Astrocyte of the spinal cord (primary cell): ENCODE measurements around the gene CLCNKA.
"Not testable (repeated sequence)": the region's sequence is repeated elsewhere in the genome, so short reads cannot be mapped to it uniquely, and the experiment has no call there.

Experiments used
- DNase-seq: peaks from one replicate; pipeline ENCODE4 v3.0.0; 2011; ENCODE audit warnings: low read depth, low spot score
- H3K4me3 ChIP-seq: 2 replicates; pipeline ENCODE4 v1.5.1; 2011; ENCODE audit warnings: low read depth, mild to moderate bottlenecking, low read length, moderate library complexity
- CTCF ChIP-seq: IDR thresholded peaks from 2 replicates; pipeline ENCODE4 v1.5.1; 2012; ENCODE audit warnings: low read depth, mild to moderate bottlenecking, low read length, inconsistent platforms
- in situ Hi-C: cut with HindIII; loops from 2 replicates; pipeline ENCODE4 v1.10.0; 2017; ENCODE audit warnings: low sequenced_read_pairs

Gene CLCNKA

GRCh38 chr1:16022393-16022792, 557 bp downstream of the CLCNKA start:
- no peak overlapping the region for H3K4me3 ChIP-seq
- no peak for DNase-seq
- no peak for TF ChIP-seq CTCF
- in situ Hi-C loops, result no loop called here

GRCh38 chr1:16023050-16023653, 1.3 kb downstream of the CLCNKA start:
- no peak overlapping the region for H3K4me3 ChIP-seq
- no peak for DNase-seq
- no peak for TF ChIP-seq CTCF
- in situ Hi-C loops, result no loop called here

GRCh38 chr1:16026302-16026701, 4.5 kb downstream of the CLCNKA start:
- H3K4me3 ChIP-seq, in situ Hi-C loops, DNase-seq: not testable (repeated sequence)

- DNase-seq, result peak; percentile 24
- in situ Hi-C loops, result no loop called here
- no peak overlapping the region for H3K4me3 ChIP-seq
- TF ChIP-seq CTCF, result no peak
Measured at GRCh38 chr1:16026723-16027484, 5.1 kb downstream of the CLCNKA start.

- TF ChIP-seq CTCF, result no peak
- H3K4me3 ChIP-seq, result no peak overlapping the region
- in situ Hi-C loops, result no loop called here
- DNase-seq, result no peak
Measured at GRCh38 chr1:16028237-16029002, 6.6 kb downstream of the CLCNKA start.

GRCh38 chr1:16029003-16029268, 7.1 kb downstream of the CLCNKA start:
- DNase-seq, H3K4me3 ChIP-seq, in situ Hi-C loops: not testable (repeated sequence)

GRCh38 chr1:16029288-16029687, 7.5 kb downstream of the CLCNKA start:
- in situ Hi-C loops, result no loop called here
- H3K4me3 ChIP-seq, result no peak overlapping the region
- TF ChIP-seq CTCF, result no peak
- DNase-seq, result no peak
